Spinal cord (tissue), 10 donors: ENCODE measurements around the gene COL25A1. TPM values are rescaled to one million over a fixed set of nuclear protein-coding genes. Genes with fewer than 3 reads are reported as not detected.

Source experiments
- DNase-seq, 6 donors: peaks; one replicate each; pipeline versions ENCODE4 v3.0.0 to v3.0.0-alpha.2; 2013 to 2015; ENCODE audit warnings: low spot score in 6 of 6, low read depth in 4 of 6
- H3K27ac ChIP-seq: one replicate; pipeline ENCODE4 v1.5.1; 2013; ENCODE audit warnings: low read depth, low read length, control low read depth
- H3K27me3 ChIP-seq: one replicate; pipeline ENCODE4 v1.6.1; 2013; ENCODE audit warnings: low read length; ENCODE audit not compliant: control insufficient read depth, insufficient read depth
- H3K36me3 ChIP-seq: one replicate; pipeline ENCODE4 v1.6.1; 2013; ENCODE audit warnings: low read length; ENCODE audit not compliant: control insufficient read depth, insufficient read depth
- H3K4me1 ChIP-seq: one replicate; pipeline ENCODE4 v1.6.1; 2013; ENCODE audit warnings: low read length; ENCODE audit not compliant: control insufficient read depth, insufficient read depth
- H3K4me3 ChIP-seq: one replicate; pipeline ENCODE4 v1.5.1; 2013; ENCODE audit warnings: low read depth, low read length, control low read depth
- H3K9me3 ChIP-seq: one replicate; pipeline ENCODE4 v1.6.1; 2013; ENCODE audit warnings: low read length; ENCODE audit not compliant: control insufficient read depth, insufficient read depth
- WGBS: methylation state at CpG from one replicate; pipeline ENCODE4 v1.1.5; 2013; ENCODE audit warnings: missing lambda C conversion rate; ENCODE audit not compliant: insufficient coverage; 5-methylcytosine and 5-hydroxymethylcytosine counted together
- polyA plus RNA-seq, 2 donors: library from polyadenylated mRNA; unstranded; fragments of 120-200 nt; gene quantifications; one replicate each; pipeline ENCODE4 v1.2.1, GENCODE V29; 2013; ENCODE audit not compliant: insufficient read length in 2 of 2
- total RNA-seq, 2 donors: library from RNA; depleted of rRNA in 1 of 2; stranded (reverse); fragments of 120-200 nt in 1 of 2; fragments of >200 nt in 1 of 2; gene quantifications; one replicate each; pipeline versions ENCODE4 v1.2.3 to v1.2.4, GENCODE V29; 2013 to 2014
- donor health status: healthy.

COL25A1 gene
- total and polyA plus RNA-seq, 4 donors = 9.3 to 33.6 (median 13.4) TPM

DNA sequence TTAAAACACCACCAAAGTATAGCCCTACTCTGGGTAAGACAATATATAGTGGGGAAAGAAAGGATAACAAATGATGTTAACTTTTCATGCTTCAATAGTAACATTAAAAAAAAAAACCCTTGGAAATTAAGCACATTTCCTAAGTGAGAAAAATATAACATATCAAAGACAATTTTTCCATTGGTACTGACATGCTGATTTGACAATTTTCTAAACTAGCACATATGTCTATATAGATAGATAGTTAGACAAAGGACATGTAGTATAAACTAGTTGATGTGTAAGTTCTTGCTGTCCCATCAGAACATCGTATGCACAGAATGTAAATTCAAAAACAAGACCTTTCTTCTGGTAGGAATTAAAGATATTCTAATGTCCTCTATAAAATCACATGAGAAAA, 492.4 kb downstream of the COL25A1 start:
- no peaks in the 10 kb centered on the region for H3K36me3 ChIP-seq

DNA sequence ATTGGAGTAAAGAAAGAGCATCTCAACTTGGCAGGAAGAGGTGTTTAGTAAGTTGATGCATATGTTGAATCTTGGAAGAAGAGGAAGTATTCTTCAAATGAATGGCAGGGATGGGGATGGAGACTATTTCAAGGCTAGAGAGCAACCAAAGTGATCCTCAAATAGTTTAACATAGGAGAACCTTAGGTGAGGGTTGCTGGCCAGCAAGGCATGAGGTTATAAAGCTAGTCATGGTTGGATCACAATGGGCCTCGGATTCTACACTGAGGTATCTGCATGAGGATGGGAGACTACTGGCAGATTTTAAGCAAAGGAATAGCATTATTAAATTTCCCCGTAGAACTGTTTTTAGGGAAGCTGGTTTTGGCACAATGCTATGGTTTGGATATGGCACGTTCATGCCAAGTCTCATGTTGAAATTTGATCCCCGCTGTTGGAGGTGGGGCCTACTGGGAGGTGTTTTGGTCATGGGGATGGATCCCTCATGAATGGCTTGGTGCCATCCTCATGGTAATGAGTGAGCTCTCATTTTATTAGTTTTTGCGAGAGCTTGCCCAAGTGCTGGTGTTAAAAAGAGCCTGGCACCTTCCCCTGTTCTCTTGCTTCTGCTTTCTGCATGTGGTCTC, 497.7 kb downstream of the COL25A1 start:
- H3K36me3 ChIP-seq = no peaks in the 10 kb centered on the region
- no peaks in the 10 kb centered on the region for H3K9me3 ChIP-seq
- no peak overlapping the region for H3K27ac ChIP-seq
- H3K27me3 ChIP-seq = no peaks in the 10 kb centered on the region
- H3K4me1 ChIP-seq = no peaks in the 10 kb centered on the region
- peak in 1 of 6 donors; percentile 17 for DNase-seq
- WGBS = 83% methylated on average over 5 of the region's 5 CpGs
- H3K4me3 ChIP-seq = no peak overlapping the region

More for the DNA sequence above, 492.4 kb downstream of the COL25A1 start:
- Histone ChIP-seq H3K4me3 (no peak overlapping the region), H3K4me1 (no peaks in the 10 kb centered on the region), H3K27ac (no peak overlapping the region), H3K9me3 (no peaks in the 10 kb centered on the region), H3K27me3 (no peaks in the 10 kb centered on the region)
- no peak for DNase-seq
- WGBS = no CpG with 5 or more reads among the region's 1 CpG

DNA sequence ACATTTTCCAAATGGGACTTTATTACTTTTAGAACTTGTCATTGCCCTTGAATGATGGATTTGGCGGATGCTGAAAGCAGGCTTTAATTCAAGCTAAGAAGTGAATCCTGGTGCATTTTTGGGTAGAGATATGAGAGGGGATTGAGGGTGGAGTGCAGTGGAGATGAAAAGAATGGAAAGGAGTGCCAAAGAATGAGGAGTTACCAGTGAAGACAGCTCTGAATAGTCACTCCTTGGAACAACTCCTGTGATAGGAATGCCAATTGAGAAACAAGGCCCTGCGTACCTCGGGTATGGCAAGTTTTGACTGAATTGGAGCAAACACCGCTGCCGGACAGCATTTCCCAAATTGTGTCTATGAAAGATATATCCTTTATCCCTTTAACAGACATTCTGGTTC, 503.2 kb downstream of the COL25A1 start:
- H3K27ac ChIP-seq = no peak overlapping the region
- no peak for DNase-seq
- H3K4me1 ChIP-seq = no peaks in the 10 kb centered on the region
- WGBS = 100% methylated on average over 1 of the region's 5 CpGs
- H3K9me3 ChIP-seq = no peaks in the 10 kb centered on the region
- no peak overlapping the region for H3K4me3 ChIP-seq
- no peaks in the 10 kb centered on the region for H3K36me3 ChIP-seq
- no peaks in the 10 kb centered on the region for H3K27me3 ChIP-seq

DNA sequence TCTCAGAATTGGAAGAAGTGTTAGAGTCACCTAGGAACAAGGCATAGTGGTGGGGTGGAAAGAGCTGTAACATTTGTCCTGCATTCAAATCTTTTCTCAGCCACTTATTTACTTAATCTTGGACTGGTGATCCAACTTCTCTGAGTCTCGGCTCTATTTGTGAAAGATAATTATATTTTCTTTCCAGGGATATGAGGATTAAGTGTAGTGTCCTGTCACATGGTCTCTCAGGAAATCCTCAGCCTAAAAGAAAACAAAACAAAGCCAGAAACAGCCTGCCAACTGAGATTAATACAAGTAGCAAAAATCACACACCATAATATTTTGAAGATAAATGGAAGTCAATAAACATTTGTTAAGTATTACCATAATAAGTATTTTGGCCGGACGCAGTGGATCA, 506.3 kb downstream of the COL25A1 start:
- WGBS = no CpG with 5 or more reads among the region's 3 CpGs
- Histone ChIP-seq H3K4me1 (no peaks in the 10 kb centered on the region), H3K36me3 (no peaks in the 10 kb centered on the region), H3K9me3 (no peaks in the 10 kb centered on the region), H3K27ac (no peak overlapping the region), H3K4me3 (no peak overlapping the region), H3K27me3 (no peaks in the 10 kb centered on the region)
- no peak for DNase-seq

DNA sequence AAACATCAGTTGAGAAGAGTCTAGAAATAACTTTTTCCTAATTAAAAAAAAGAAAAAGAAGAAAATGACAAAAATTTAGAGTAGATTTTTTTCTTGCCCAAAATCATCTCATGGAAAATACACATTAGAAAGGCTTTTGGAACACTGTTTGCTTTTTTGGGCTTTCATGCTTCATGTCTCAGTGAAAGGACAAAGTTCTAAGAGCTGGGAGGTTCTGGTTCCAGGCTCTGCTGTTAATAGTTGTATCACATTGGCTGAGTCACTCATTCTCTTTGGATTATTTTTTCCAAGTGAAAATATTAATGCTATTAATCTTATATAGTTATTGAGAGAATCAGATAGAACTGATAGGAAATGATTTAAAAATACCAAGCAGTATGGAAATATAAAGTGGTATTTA, 506.7 kb downstream of the COL25A1 start:
- no peaks in the 10 kb centered on the region for H3K9me3 ChIP-seq
- no peak for DNase-seq
- no peaks in the 10 kb centered on the region for H3K27me3 ChIP-seq
- H3K4me1 ChIP-seq = no peaks in the 10 kb centered on the region
- no peak overlapping the region for H3K27ac ChIP-seq
- H3K4me3 ChIP-seq = no peak overlapping the region
- no peaks in the 10 kb centered on the region for H3K36me3 ChIP-seq

DNA sequence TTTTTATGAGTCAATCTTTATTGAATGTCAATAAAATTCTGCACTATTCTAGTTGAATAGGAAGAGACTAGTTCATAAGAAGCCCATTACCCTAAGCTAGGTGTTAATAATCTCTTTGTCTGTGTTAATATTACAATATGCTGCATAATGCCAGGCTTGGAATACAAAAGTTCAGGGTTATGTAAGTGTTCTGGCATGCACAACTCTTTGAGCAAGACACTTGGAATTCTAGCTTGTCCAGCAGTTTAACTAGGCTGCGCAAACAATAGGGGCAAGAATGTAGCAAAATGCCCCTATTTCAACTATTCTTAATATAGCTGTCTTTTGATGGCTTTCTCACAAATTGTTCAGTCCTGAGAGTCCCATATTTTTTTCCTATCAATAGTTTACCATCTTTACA, 508.3 kb downstream of the COL25A1 start:
- no peak overlapping the region for H3K4me3 ChIP-seq
- H3K4me1 ChIP-seq = no peaks in the 10 kb centered on the region
- H3K9me3 ChIP-seq = no peaks in the 10 kb centered on the region
- no peak for DNase-seq
- no peak overlapping the region for H3K27ac ChIP-seq
- no peaks in the 10 kb centered on the region for H3K27me3 ChIP-seq
- H3K36me3 ChIP-seq = no peaks in the 10 kb centered on the region
- WGBS = 100% methylated on average over 1 of the region's 1 CpG

DNA sequence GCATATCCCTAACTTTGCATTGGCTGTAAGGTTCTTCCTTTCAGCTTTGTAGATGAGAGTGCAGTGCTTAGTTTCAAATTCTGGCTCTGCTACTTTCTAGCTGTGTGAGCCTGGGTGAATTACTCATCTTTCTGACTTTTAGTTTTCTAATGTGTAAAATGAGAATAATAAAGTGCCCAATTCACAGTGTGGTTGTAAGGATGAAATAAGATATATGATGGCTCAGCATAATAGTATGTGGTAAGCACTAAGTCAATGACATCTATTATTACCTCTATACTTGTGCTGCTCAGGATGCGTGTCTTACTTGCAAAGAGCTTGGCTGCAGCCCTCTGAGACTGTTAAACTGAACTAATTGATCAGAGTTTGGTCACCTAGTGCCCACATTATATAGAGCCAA, 509.0 kb downstream of the COL25A1 start:
- Histone ChIP-seq H3K36me3 (no peaks in the 10 kb centered on the region), H3K27me3 (no peaks in the 10 kb centered on the region), H3K4me3 (no peak overlapping the region), H3K4me1 (no peaks in the 10 kb centered on the region), H3K9me3 (no peaks in the 10 kb centered on the region), H3K27ac (no peak overlapping the region)
- no CpG with 5 or more reads among the region's 1 CpG for WGBS
- DNase-seq = peak in 1 of 6 donors; percentile 34

DNA sequence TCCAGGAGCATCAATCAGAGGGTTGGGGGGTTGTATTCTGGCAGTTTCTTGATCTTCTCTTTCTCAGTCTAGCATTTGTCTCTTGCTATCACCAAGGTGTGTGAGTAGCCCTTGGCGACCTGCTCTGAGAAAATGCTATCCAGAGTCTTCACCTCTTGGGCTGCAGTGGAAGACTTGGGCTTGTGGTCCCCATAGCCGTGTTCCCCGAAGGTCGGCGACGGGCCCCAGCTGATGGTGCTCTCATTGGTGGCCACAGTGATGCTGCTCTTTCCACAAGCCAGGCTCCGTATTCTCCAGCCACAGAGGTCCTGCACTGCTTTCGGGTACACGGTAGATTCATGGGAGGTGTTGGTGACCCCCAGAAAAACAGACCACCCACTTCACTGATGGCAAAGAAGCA, 513.7 kb downstream of the COL25A1 start:
- no peaks in the 10 kb centered on the region for H3K36me3 ChIP-seq
- H3K27me3 ChIP-seq = no peaks in the 10 kb centered on the region
- H3K27ac ChIP-seq = no peak overlapping the region
- no peak for DNase-seq
- H3K4me1 ChIP-seq = no peaks in the 10 kb centered on the region
- WGBS = 93% methylated on average over 9 of the region's 9 CpGs
- H3K9me3 ChIP-seq = no peaks in the 10 kb centered on the region
- no peak overlapping the region for H3K4me3 ChIP-seq

DNA sequence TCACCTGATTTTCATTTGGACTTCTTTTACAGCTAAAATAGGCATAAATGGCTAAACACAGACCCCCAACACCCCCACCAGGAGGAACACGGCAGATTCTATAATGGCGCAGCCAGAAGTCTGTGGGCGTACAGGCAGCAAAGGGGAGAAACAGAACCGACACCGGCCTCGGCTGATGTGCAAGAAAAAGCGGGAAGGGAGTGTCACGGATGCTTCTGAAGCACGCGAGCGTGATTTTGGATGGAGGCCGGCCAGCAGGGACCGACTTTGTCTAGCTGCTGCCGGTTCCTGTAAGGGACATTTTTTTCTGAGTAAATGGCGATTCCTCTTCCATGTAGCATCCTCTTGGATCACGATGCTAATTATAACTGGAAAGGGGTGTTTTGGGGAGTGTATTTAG, 514.7 kb downstream of the COL25A1 start:
- 97% methylated on average over 13 of the region's 16 CpGs for WGBS
- Histone ChIP-seq H3K4me1 (no peaks in the 10 kb centered on the region), H3K36me3 (no peaks in the 10 kb centered on the region)

DNA sequence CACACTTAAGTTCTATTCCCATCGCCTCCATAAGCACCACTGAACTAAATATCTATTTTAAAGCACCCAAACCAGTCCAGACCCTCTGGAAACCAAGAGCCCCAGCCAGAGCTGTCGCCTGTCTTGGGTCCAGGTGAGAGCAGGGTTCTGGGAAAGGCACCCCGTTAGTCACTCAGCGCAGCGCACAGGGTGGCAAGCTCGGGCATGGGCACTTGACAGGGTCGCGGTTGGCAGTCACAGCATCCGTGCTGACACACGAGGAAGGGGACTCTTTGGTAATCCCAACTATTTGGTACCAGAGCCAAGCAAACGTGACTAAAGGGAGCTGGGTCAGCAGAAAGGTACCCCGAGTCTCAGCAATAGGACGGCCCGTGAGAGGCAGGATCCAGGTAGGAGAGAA, 515.4 kb downstream of the COL25A1 start:
- Histone ChIP-seq H3K4me1 (no peaks in the 10 kb centered on the region), H3K4me3 (no peak overlapping the region), H3K9me3 (no peaks in the 10 kb centered on the region), H3K27me3 (no peaks in the 10 kb centered on the region), H3K27ac (no peak overlapping the region), H3K36me3 (no peaks in the 10 kb centered on the region)
- no peak for DNase-seq
- WGBS = 93% methylated on average over 14 of the region's 14 CpGs

More for the DNA sequence above, 514.7 kb downstream of the COL25A1 start:
- DNase-seq = no peak
- Histone ChIP-seq H3K27ac (no peak overlapping the region), H3K4me3 (no peak overlapping the region), H3K9me3 (no peaks in the 10 kb centered on the region), H3K27me3 (no peaks in the 10 kb centered on the region)
